Smooth muscle cell (in vitro differentiated cells): ENCODE data around the gene FBXO21. TPM values are rescaled to one million over a fixed set of nuclear protein-coding genes. Genes with fewer than 3 reads are reported as not detected.

ENCODE experiments used
- DNase-seq: peaks from one replicate; lab custom pipeline; 2025; ENCODE audit not compliant: unreplicated experiment; lab: John Stamatoyannopoulos, UW
- H2AFZ ChIP-seq: fragments of 200-600 bp; sonication (generic); 2 replicates; pipeline ENCODE4 v1.6.0; 2016; ENCODE audit warnings: antibody characterized with exemption, low read depth, mild to moderate bottlenecking
- H3F3A ChIP-seq: fragments of 200-600 bp; sonication (generic); 2 replicates; pipeline ENCODE4 v1.6.0; 2017; ENCODE audit warnings: antibody characterized with exemption, low read depth
- H3K27ac ChIP-seq: fragments of 200-600 bp; sonication (generic); 2 replicates; pipeline ENCODE4 v1.5.1; 2016; ENCODE audit warnings: low read depth, mild to moderate bottlenecking
- H3K27me3 ChIP-seq: fragments of 200-600 bp; sonication (generic); 2 replicates; pipeline ENCODE4 v1.6.1; 2016; ENCODE audit warnings: low read depth, mild to moderate bottlenecking
- H3K36me3 ChIP-seq: fragments of 200-600 bp; sonication (generic); 2 replicates; pipeline ENCODE4 v1.5.1; 2016; ENCODE audit warnings: low read depth
- H3K4me1 ChIP-seq: fragments of 200-600 bp; sonication (generic); 2 replicates; pipeline ENCODE4 v1.5.1; 2016; ENCODE audit warnings: low read depth
- H3K4me2 ChIP-seq: fragments of 200-600 bp; sonication (generic); 2 replicates; pipeline ENCODE4 v1.6.0; 2016; ENCODE audit warnings: mild to moderate bottlenecking
- H3K4me3 ChIP-seq: fragments of 200-600 bp; sonication (generic); 2 replicates; pipeline ENCODE4 v1.5.1; 2016; ENCODE audit warnings: mild to moderate bottlenecking
- H3K79me2 ChIP-seq: fragments of 200-600 bp; sonication (generic); 2 replicates; pipeline ENCODE4 v1.6.0; 2016; ENCODE audit warnings: low read depth, mild to moderate bottlenecking
- H3K9ac ChIP-seq: fragments of 200-600 bp; sonication (generic); 2 replicates; pipeline ENCODE4 v1.6.0; 2016; ENCODE audit warnings: low read depth
- H3K9me3 ChIP-seq: fragments of 200-600 bp; sonication (generic); replicated peaks from 2 replicates; pipeline ENCODE4 v1.5.1; 2016; ENCODE audit warnings: low read depth
- H4K20me1 ChIP-seq: fragments of 200-600 bp; sonication (generic); 2 replicates; pipeline ENCODE4 v1.6.0; 2016; ENCODE audit warnings: low read depth
- WGBS: methylation state at CpG from one replicate; pipeline ENCODE4 v1.1.7; 2016; ENCODE audit warnings: low lambda C conversion rate; 5-methylcytosine and 5-hydroxymethylcytosine counted together
- polyA plus RNA-seq: library from polyadenylated mRNA; unstranded; fragments of >200 nt; fragmentation: Nextera tagmentation; extraction: Ambion mirVana; gene quantifications from 2 replicates; pipeline ENCODE4 v1.2.1, GENCODE V29; 2016
- total RNA-seq: library from RNA; depleted of rRNA; stranded (reverse); fragments of >200 nt; gene quantifications from 2 replicates; pipeline ENCODE4 v1.2.3, GENCODE V29; 2014
- TF ChIP-seq, protein P1 (sequence below): fragments of 200-600 bp; sonication (generic); IDR thresholded peaks from 2 replicates; pipeline ENCODE4 v1.5.1; 2017; ENCODE audit warnings: borderline replicate concordance, mild to moderate bottlenecking, antibody characterized with exemption; ENCODE audit not compliant: insufficient read depth, poor library complexity, severe bottlenecking

Gene FBXO21
- total and polyA plus RNA-seq, 2 experiments from 2014 or later: 46.9 to 75.2 TPM

DNA sequence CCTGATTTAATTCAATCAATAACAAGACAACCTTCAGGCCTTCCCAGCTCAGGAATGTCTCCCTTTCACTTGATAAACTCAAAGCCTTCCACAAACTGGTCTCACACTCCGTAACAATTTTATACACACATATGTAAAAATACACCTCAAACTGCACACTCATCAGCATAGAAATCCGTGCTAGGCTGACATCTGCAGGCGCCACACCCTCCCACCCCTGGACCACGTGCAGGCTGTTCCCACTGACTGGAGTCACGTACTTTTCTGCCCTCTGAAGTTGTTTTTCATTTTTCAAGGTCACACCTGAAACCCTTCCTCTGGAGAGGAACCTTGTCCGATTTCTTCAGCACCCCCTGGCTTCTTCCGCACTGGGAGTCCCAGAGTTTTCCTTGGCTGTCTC, 27.6 kb downstream of the FBXO21 start:
- no peaks in the 10 kb centered on the region for H3F3A ChIP-seq
- no peak overlapping the region for H3K27ac ChIP-seq
- H4K20me1 ChIP-seq: no peaks in the 10 kb centered on the region
- H3K4me2 ChIP-seq: no peak overlapping the region
- H2AFZ ChIP-seq: no peak overlapping the region
- H3K27me3 ChIP-seq: no peaks in the 10 kb centered on the region
- no peak overlapping the region for H3K9ac ChIP-seq
- DNase-seq: no peak
- no peaks in the 10 kb centered on the region for H3K4me1 ChIP-seq
- no peaks in the 10 kb centered on the region for H3K79me2 ChIP-seq
- TF ChIP-seq, protein P1, sequence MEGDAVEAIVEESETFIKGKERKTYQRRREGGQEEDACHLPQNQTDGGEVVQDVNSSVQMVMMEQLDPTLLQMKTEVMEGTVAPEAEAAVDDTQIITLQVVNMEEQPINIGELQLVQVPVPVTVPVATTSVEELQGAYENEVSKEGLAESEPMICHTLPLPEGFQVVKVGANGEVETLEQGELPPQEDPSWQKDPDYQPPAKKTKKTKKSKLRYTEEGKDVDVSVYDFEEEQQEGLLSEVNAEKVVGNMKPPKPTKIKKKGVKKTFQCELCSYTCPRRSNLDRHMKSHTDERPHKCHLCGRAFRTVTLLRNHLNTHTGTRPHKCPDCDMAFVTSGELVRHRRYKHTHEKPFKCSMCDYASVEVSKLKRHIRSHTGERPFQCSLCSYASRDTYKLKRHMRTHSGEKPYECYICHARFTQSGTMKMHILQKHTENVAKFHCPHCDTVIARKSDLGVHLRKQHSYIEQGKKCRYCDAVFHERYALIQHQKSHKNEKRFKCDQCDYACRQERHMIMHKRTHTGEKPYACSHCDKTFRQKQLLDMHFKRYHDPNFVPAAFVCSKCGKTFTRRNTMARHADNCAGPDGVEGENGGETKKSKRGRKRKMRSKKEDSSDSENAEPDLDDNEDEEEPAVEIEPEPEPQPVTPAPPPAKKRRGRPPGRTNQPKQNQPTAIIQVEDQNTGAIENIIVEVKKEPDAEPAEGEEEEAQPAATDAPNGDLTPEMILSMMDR: no peak
- WGBS: 89% methylated on average over 7 of the region's 7 CpGs
- no peak overlapping the region for H3K4me3 ChIP-seq
- no peaks in the 10 kb centered on the region for H3K36me3 ChIP-seq
- H3K9me3 ChIP-seq: no peaks in the 10 kb centered on the region

DNA sequence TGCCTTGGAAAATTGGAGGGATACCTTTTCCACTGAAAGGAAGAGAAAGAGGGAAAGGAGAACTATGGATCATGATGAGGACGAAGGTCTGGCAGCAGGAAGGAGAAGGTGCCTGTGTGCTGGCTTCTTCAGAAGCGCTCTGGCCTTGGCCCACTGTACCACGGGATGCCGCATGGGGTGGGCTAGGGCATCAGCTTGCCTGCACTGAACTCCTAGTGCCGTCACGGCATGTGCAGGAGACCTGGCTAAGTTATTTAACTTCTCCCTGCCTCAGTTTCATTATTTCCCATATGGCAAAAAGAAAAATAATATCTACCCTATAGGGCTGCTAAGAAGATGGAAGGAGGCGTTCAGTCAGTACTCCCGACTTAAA, 28.1 kb downstream of the FBXO21 start:
- H3K36me3 ChIP-seq: peaks cover 3% of the 10 kb centered on the region
- 99% methylated on average over 8 of the region's 8 CpGs for WGBS
- H3F3A ChIP-seq: no peaks in the 10 kb centered on the region

DNA sequence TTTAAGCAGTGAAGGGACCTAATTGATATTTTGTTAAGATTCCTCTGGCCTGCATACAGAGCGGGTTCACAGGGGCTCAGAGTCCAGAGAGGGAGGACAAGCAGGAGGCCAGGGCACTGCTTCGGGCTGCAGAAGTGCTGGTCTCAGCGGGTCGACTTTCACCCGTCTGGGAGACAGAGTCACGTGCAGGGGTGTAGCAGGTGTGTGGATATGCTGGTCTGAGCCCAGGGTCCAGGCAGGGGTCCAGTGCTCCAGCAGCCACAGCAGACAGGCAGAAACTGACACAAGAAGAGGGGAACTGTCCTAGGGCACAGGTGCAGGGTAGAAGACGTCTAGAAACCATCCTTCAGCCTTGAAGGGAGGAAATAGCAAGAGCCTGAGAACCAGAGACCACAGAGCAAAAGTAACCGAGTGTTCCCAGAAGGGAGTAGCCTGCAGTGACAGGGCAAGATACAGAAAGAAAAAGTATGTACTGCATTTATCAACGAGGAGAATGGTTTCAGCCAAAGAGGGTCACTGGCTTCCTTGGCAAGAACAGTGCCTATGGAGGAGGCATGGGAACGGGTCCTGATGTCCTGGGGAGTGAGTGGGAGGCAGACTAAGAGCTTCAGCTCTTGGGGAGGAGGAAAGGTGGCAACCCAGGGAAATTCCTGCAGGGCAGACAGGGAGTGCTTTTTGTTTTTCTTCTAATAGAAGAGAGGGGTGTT, 28.7 kb downstream of the FBXO21 start:
- Histone ChIP-seq H3K27ac (no peak overlapping the region), H3K36me3 (peaks cover 8% of the 10 kb centered on the region)
- TF ChIP-seq, protein P1: no peak

More for the DNA sequence above, 28.1 kb downstream of the FBXO21 start:
- no peak overlapping the region for H3K27ac ChIP-seq
- no peaks in the 10 kb centered on the region for H3K4me1 ChIP-seq
- no peak for DNase-seq
- no peak overlapping the region for H3K4me3 ChIP-seq
- TF ChIP-seq, protein P1: no peak
- no peaks in the 10 kb centered on the region for H3K27me3 ChIP-seq
- H3K9me3 ChIP-seq: no peaks in the 10 kb centered on the region
- H2AFZ ChIP-seq: no peak overlapping the region
- no peaks in the 10 kb centered on the region for H4K20me1 ChIP-seq
- H3K9ac ChIP-seq: no peak overlapping the region
- no peak overlapping the region for H3K4me2 ChIP-seq
- no peaks in the 10 kb centered on the region for H3K79me2 ChIP-seq

DNA sequence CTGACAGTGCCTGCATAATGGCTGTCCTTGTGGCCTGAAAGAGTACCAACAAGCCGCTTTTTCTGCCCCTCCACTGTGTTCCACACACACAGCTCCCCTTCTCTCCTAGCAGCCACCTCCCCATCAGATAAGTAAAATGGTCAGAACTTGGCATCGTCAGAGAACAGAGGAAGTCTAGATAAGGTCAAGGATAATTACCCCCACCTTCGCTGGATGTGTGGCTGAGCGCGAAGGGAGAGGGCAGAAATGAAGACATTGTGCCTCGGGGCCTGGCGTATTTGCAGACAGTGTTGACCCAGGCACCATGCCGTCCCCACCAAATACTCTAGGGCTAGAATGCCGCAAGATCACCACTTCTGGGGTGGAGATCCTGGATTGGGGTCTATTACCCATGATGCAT, 30.6 kb downstream of the FBXO21 start:
- peaks cover 17% of the 10 kb centered on the region for H3K36me3 ChIP-seq
- no peaks in the 10 kb centered on the region for H4K20me1 ChIP-seq
- TF ChIP-seq, protein P1: no peak
- no peaks in the 10 kb centered on the region for H3K9me3 ChIP-seq
- WGBS: 91% methylated on average over 9 of the region's 9 CpGs
- no peak overlapping the region for H3K4me2 ChIP-seq
- H3K79me2 ChIP-seq: no peaks in the 10 kb centered on the region
- H3K27ac ChIP-seq: no peak overlapping the region
- DNase-seq: no peak
- H3K27me3 ChIP-seq: no peaks in the 10 kb centered on the region
- H3F3A ChIP-seq: no peaks in the 10 kb centered on the region
- H3K4me1 ChIP-seq: no peaks in the 10 kb centered on the region
- no peak overlapping the region for H3K9ac ChIP-seq
- no peak overlapping the region for H2AFZ ChIP-seq
- H3K4me3 ChIP-seq: no peak overlapping the region

More for the DNA sequence above, 28.7 kb downstream of the FBXO21 start:
- Histone ChIP-seq H3K79me2 (no peaks in the 10 kb centered on the region), H3K4me3 (no peak overlapping the region), H3K4me1 (no peaks in the 10 kb centered on the region), H3K9ac (no peak overlapping the region), H3F3A (no peaks in the 10 kb centered on the region), H3K27me3 (no peaks in the 10 kb centered on the region), H2AFZ (no peak overlapping the region), H4K20me1 (no peaks in the 10 kb centered on the region), H3K9me3 (no peaks in the 10 kb centered on the region), H3K4me2 (no peak overlapping the region)
- DNase-seq: no peak
- 93% methylated on average over 10 of the region's 10 CpGs for WGBS
